A549 (cell line): ENCODE measurements around the gene MINDY4. TPM values are rescaled to one million over a fixed set of nuclear protein-coding genes. Genes with fewer than 3 reads are reported as not detected.

Experiments
- ATAC-seq, 2 experiments: fragments of 200-7000 bp in 1 of 2; fragments of >200 bp in 1 of 2; cut with Nextera tagmentation in 1 of 2; cut with Tn5 transposase in 1 of 2; 3 replicates each; pipeline versions ENCODE4 v1.8.0 to v1.9.1; 2018 to 2020; ENCODE audit warnings: mild to moderate bottlenecking in 1 of 2, moderate library complexity in 1 of 2
- CTCF ChIA-PET: fragments of 300-600 bp; sonication (Branson Sonifier 250); formaldehyde crosslinking; extraction: SDS; loops from one replicate; lab custom pipeline; 2021; ENCODE audit warnings: antibody characterized with exemption, inconsistent platforms; lab: Yijun Ruan, JAX
- POLR2A ChIA-PET: fragments of 350-600 bp; formaldehyde crosslinking; extraction: SDS; loops from one replicate; lab custom pipeline; 2021; ENCODE audit warnings: antibody characterized with exemption, inconsistent platforms; lab: Yijun Ruan, JAX
- DNase-seq, 2 experiments: peaks; one replicate each; pipeline versions ENCODE4 v3.0.0 to v3.0.0-alpha.2; 2011 to 2016; ENCODE audit warnings: low read depth in 1 of 2, low spot score in 1 of 2
- FAIRE-seq: peaks from 2 replicates; lab custom pipeline; 2011; peaks lifted over from hg19 to GRCh38; lab: Jason Lieb, UNC
- H3K27ac ChIP-seq, 2 experiments: fragments of >200 bp; sonication (Bioruptor Twin); formaldehyde crosslinking; 3 replicates each; pipeline ENCODE4 v1.5.1; 2016 to 2017
- H3K4me1 ChIP-seq: fragments of >200 bp; sonication (Bioruptor Twin); formaldehyde crosslinking; 3 replicates; pipeline ENCODE4 v1.6.1; 2016
- H3K4me2 ChIP-seq: fragments of >200 bp; sonication (Bioruptor Twin); formaldehyde crosslinking; 3 replicates; pipeline ENCODE4 v1.6.1; 2016
- H3K4me3 ChIP-seq: fragments of >200 bp; sonication (Bioruptor Twin); formaldehyde crosslinking; 3 replicates; pipeline ENCODE4 v1.5.1; 2016
- H3K9me3 ChIP-seq: fragments of >200 bp; sonication (Bioruptor Twin); formaldehyde crosslinking; 3 replicates; pipeline ENCODE4 v1.6.1; 2016
- BHLHE40 ChIP-seq: IDR thresholded peaks from 2 replicates; pipeline ENCODE4 v1.6.1; 2012; ENCODE audit warnings: low read depth, low read length, inconsistent platforms
- EHF ChIP-seq: fragments of 250-450 bp; sonication (Bioruptor Pico); IDR thresholded peaks from 2 replicates; pipeline ENCODE4 v1.5.0; 2020; ENCODE audit warnings: mild to moderate bottlenecking
- EHMT2 ChIP-seq: fragments of 200-600 bp; sonication (generic); IDR thresholded peaks from 2 replicates; pipeline ENCODE4 v1.6.1; 2016; ENCODE audit warnings: antibody characterized with exemption, low read depth, mild to moderate bottlenecking, moderate library complexity
- FOSL2 ChIP-seq, 2 experiments: fragments of 450-650 bp in 1 of 2; fragments of >200 bp in 1 of 2; sonication (Bioruptor Twin) in 1 of 2; formaldehyde crosslinking; IDR thresholded peaks; 2 replicates each; pipeline versions ENCODE4 v1.5.0 to v1.6.1; 2016 to 2020; ENCODE audit warnings: mild to moderate bottlenecking in 1 of 2, moderate library complexity in 1 of 2
- FOXS1 ChIP-seq: fragments of 250-450 bp; sonication (Bioruptor Pico); IDR thresholded peaks from 2 replicates; pipeline ENCODE4 v1.5.0; 2020; ENCODE audit warnings: mild to moderate bottlenecking, moderate library complexity
- GATA3 ChIP-seq: IDR thresholded peaks from 2 replicates; pipeline ENCODE4 v1.6.1; 2012; ENCODE audit warnings: borderline replicate concordance
- HEYL ChIP-seq: fragments of 250-450 bp; sonication (Bioruptor Pico); IDR thresholded peaks from 2 replicates; pipeline ENCODE4 v1.8.0; 2021; ENCODE audit warnings: mild to moderate bottlenecking, moderate library complexity
- HOXA7 ChIP-seq: fragments of 250-450 bp; sonication (Bioruptor Pico); IDR thresholded peaks from 2 replicates; pipeline ENCODE4 v1.5.0; 2020; ENCODE audit warnings: mild to moderate bottlenecking, moderate library complexity
- KDM1A ChIP-seq: fragments of 200-600 bp; sonication (generic); IDR thresholded peaks from 2 replicates; pipeline ENCODE4 v1.6.1; 2016; ENCODE audit warnings: low read depth, mild to moderate bottlenecking
- MAZ ChIP-seq: fragments of 150-350 bp; IDR thresholded peaks from 2 replicates; pipeline ENCODE4 v1.6.1; 2014; ENCODE audit warnings: antibody characterized with exemption, low read depth, low read length, borderline replicate concordance
- MYC ChIP-seq: IDR thresholded peaks from 2 replicates; pipeline ENCODE4 v1.6.1; 2012; ENCODE audit warnings: mild to moderate bottlenecking, inconsistent platforms, low read length, improper control_type of control experiment, borderline replicate concordance
- PHF8 ChIP-seq: fragments of 200-600 bp; sonication (generic); IDR thresholded peaks from 2 replicates; pipeline ENCODE4 v1.6.1; 2016; ENCODE audit warnings: low read depth, mild to moderate bottlenecking, antibody characterized with exemption, moderate library complexity, borderline replicate concordance
- POLR2A ChIP-seq: IDR thresholded peaks from 2 replicates; pipeline ENCODE4 v1.6.1; 2012; ENCODE audit warnings: mild to moderate bottlenecking, low read length
- RARB ChIP-seq: fragments of 250-450 bp; sonication (Bioruptor Pico); IDR thresholded peaks from 2 replicates; pipeline ENCODE4 v1.8.0; 2021; ENCODE audit warnings: mild to moderate bottlenecking, moderate library complexity
- RCOR1 ChIP-seq: fragments of 150-350 bp; IDR thresholded peaks from 2 replicates; pipeline ENCODE4 v1.6.1; 2014; ENCODE audit warnings: antibody characterized with exemption, low read length, low read depth
- RNF2 ChIP-seq: fragments of 200-600 bp; sonication (generic); IDR thresholded peaks from 2 replicates; pipeline ENCODE4 v1.6.1; 2016; ENCODE audit warnings: low read depth, mild to moderate bottlenecking, antibody characterized with exemption, moderate library complexity, borderline replicate concordance
- SMC3 ChIP-seq: fragments of >200 bp; sonication (Bioruptor Twin); formaldehyde crosslinking; IDR thresholded peaks from 3 replicates; pipeline ENCODE4 v1.6.1; 2018; ENCODE audit warnings: inconsistent platforms
- TFCP2L1 ChIP-seq: fragments of 250-450 bp; sonication (Bioruptor Pico); IDR thresholded peaks from 2 replicates; pipeline ENCODE4 v1.5.0; 2021; ENCODE audit warnings: mild to moderate bottlenecking
- ZC3H11A ChIP-seq: fragments of 450-650 bp; IDR thresholded peaks from 2 replicates; pipeline ENCODE4 v1.6.1; 2014; ENCODE audit warnings: antibody characterized with exemption, mild to moderate bottlenecking
- WGBS: methylation state at CpG from one replicate; pipeline ENCODE4 v1.1.6; 2017; ENCODE audit errors: missing lambda C conversion rate; 5-methylcytosine and 5-hydroxymethylcytosine counted together
- polyA plus RNA-seq, 4 experiments: library from polyadenylated mRNA; depleted of rRNA in 3 of 4; stranded (reverse); fragments of >200 nt; fragmentation: RNase III in 1 of 4; extraction: RNeasy Plus Mini Kit Qiagen cat#74134 plus additional on column Dnase treatment in 1 of 4; gene quantifications; 2 replicates in 3 of 4; 3 replicates in 1 of 4; pipeline ENCODE4 v1.2.3, GENCODE V29; 2011 to 2017
- TF ChIP-seq, protein P1 (sequence below): fragments of 450-650 bp; IDR thresholded peaks from 2 replicates; pipeline ENCODE4 v1.6.1; 2014; ENCODE audit warnings: antibody characterized with exemption
- TF ChIP-seq, protein P2 (sequence below): fragments of 200-600 bp; sonication (generic); IDR thresholded peaks from 2 replicates; pipeline ENCODE4 v1.6.1; 2016; ENCODE audit warnings: antibody characterized with exemption, mild to moderate bottlenecking, moderate library complexity

Gene MINDY4
- polyA plus RNA-seq, 2 of the 4 experiments (the other 2 are of a cell fraction), result 1.8 to 3.6 TPM

- H3K4me2 ChIP-seq, result no peak overlapping the region
- no peak for DNase-seq
- POLR2A ChIA-PET, result no interaction called here
- no peak for TF ChIP-seq RCOR1
- no peak for TF ChIP-seq PHF8
- no peak for TF ChIP-seq ZC3H11A
- no peak for TF ChIP-seq POLR2A
- TF ChIP-seq HEYL, result no peak
- no peak for TF ChIP-seq FOSL2 (IDR thresholded peaks at IDR 0.05)
- TF ChIP-seq FOSL2 (CRISPR knock-in tag; IDR thresholded peaks at IDR 0.05), result no peak
- TF ChIP-seq, protein P1, sequence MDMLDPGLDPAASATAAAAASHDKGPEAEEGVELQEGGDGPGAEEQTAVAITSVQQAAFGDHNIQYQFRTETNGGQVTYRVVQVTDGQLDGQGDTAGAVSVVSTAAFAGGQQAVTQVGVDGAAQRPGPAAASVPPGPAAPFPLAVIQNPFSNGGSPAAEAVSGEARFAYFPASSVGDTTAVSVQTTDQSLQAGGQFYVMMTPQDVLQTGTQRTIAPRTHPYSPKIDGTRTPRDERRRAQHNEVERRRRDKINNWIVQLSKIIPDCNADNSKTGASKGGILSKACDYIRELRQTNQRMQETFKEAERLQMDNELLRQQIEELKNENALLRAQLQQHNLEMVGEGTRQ, result no peak
- no peak for TF ChIP-seq FOXS1 (CRISPR knock-in tag)
- no peak for TF ChIP-seq RNF2
- no peak for TF ChIP-seq HOXA7 (CRISPR knock-in tag)
- TF ChIP-seq MAZ, result no peak
- TF ChIP-seq TFCP2L1 (CRISPR knock-in tag), result no peak
- no peak for TF ChIP-seq EHF (CRISPR knock-in tag)
- no peak overlapping the region for H3K27ac ChIP-seq
- CTCF ChIA-PET, result interaction anchor here (1.2 to 1.8 kb wide), 2 partner anchors 9 to 190 kb away, joined by 3 to 4 read pairs; no protein-coding TSS in a partner anchor
- FAIRE-seq, result no peak
- H3K4me3 ChIP-seq, result no peak overlapping the region
- no peak for ATAC-seq
- no peaks in the 10 kb centered on the region for H3K9me3 ChIP-seq
- H3K4me1 ChIP-seq, result no peaks in the 10 kb centered on the region
- WGBS, result 59% methylated on average over 6 of the region's 6 CpGs
These were observed 161.3 kb downstream of the MINDY4 start for GRCh38 chr7:30932562-30932961.

- ChIA-PET POLR2A (no interaction called here), CTCF (interaction anchor here (0.9 to 1.3 kb wide), 2 partner anchors 11 to 55 kb away, joined by 3 to 4 read pairs; no protein-coding TSS in a partner anchor)
- WGBS, result 72% methylated on average over 20 of the region's 26 CpGs
- no peak for FAIRE-seq
- no peak overlapping the region for H3K4me2 ChIP-seq
- ATAC-seq, result no peak
- no peak overlapping the region for H3K4me3 ChIP-seq
- H3K4me1 ChIP-seq, result 0 out of 3 replicates have a peak, but pooled peaks cover under 1% of the 10 kb centered on the region
- H3K27ac ChIP-seq, result no peak overlapping the region
- no peak for DNase-seq
- H3K9me3 ChIP-seq, result no peaks in the 10 kb centered on the region
- TF ChIP-seq, protein P2, sequence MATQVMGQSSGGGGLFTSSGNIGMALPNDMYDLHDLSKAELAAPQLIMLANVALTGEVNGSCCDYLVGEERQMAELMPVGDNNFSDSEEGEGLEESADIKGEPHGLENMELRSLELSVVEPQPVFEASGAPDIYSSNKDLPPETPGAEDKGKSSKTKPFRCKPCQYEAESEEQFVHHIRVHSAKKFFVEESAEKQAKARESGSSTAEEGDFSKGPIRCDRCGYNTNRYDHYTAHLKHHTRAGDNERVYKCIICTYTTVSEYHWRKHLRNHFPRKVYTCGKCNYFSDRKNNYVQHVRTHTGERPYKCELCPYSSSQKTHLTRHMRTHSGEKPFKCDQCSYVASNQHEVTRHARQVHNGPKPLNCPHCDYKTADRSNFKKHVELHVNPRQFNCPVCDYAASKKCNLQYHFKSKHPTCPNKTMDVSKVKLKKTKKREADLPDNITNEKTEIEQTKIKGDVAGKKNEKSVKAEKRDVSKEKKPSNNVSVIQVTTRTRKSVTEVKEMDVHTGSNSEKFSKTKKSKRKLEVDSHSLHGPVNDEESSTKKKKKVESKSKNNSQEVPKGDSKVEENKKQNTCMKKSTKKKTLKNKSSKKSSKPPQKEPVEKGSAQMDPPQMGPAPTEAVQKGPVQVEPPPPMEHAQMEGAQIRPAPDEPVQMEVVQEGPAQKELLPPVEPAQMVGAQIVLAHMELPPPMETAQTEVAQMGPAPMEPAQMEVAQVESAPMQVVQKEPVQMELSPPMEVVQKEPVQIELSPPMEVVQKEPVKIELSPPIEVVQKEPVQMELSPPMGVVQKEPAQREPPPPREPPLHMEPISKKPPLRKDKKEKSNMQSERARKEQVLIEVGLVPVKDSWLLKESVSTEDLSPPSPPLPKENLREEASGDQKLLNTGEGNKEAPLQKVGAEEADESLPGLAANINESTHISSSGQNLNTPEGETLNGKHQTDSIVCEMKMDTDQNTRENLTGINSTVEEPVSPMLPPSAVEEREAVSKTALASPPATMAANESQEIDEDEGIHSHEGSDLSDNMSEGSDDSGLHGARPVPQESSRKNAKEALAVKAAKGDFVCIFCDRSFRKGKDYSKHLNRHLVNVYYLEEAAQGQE, result no peak
- TF ChIP-seq GATA3 (no peak), RCOR1 (no peak), ZC3H11A (no peak), SMC3 (no peak), KDM1A (no peak), POLR2A (no peak)
These were observed 162.1 kb downstream of the MINDY4 start for GRCh38 chr7:30933124-30933974.

DNA sequence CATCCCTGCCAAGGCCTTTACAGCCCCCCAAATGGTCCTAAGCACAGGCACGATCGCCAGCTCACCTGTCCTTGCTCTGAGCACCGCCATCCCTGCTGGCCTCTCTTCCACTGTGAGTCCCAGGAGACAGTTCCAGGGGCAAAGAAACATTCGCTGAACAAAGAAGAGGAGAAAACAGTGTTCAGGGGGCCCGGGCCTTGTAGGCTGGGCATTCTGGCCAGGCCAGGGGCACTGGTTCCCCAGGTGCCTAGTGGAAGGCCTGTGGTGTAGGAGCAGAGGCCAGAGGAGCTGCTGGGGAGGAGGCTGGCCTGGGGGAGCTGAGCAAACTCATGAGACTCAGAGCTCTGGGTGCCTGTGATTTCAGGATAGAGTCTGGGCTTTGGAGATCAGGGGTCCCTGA is 163.0 kb downstream of the MINDY4 start:
- Histone ChIP-seq H3K4me1 (0 out of 3 replicates have a peak, but pooled peaks cover 3% of the 10 kb centered on the region), H3K9me3 (no peaks in the 10 kb centered on the region), H3K27ac (no peak overlapping the region), H3K4me3 (no peak overlapping the region), H3K4me2 (no peak overlapping the region)
- ChIA-PET CTCF (interaction anchor here (0.9 to 2.1 kb wide), 5 partner anchors 10 to 188 kb away, joined by 3 to 6 read pairs (median 4); no protein-coding TSS in a partner anchor), POLR2A (no interaction called here)
- no peak for DNase-seq
- ATAC-seq, result no peak
- FAIRE-seq, result no peak
- TF ChIP-seq MYC, result no peak
- TF ChIP-seq PHF8, result no peak
- no peak for TF ChIP-seq BHLHE40
- TF ChIP-seq EHMT2, result no peak
- TF ChIP-seq RARB (CRISPR knock-in tag), result no peak
- WGBS, result 63% methylated on average over 5 of the region's 5 CpGs
